NCI-H146 treated with DMSO at 0.1 percent for 48 hours (cell line): ENCODE data around the gene ACACB.
A peak's percentile ranks its signal among the peaks of the same experiment; 100 is the strongest.

Experiments
- DNase-seq: peaks from one replicate; lab custom pipeline; 2025; ENCODE audit not compliant: unreplicated experiment; lab: John Stamatoyannopoulos, UW

The ACACB gene

DNA sequence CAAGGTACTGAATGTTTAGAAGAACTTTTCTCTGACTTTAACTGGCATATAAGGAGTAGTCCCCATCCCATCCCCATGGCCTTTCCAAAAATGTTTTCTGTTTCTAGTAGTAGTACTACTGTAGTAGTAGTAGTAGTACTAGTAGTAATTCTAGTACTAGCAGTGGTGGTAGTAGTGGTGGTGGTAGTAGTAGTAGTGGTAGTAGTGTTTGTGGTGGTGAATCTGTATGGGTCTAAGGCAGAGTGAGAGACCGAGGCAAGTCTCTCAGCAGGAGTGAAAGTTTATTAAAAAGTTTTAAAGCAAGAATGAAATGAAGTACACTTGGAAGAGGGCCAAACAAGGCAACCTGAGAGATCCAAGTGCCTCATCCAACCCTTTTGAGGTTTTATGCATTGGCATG lies 134.1 kb downstream of the ACACB start:
- no peak for DNase-seq

DNA sequence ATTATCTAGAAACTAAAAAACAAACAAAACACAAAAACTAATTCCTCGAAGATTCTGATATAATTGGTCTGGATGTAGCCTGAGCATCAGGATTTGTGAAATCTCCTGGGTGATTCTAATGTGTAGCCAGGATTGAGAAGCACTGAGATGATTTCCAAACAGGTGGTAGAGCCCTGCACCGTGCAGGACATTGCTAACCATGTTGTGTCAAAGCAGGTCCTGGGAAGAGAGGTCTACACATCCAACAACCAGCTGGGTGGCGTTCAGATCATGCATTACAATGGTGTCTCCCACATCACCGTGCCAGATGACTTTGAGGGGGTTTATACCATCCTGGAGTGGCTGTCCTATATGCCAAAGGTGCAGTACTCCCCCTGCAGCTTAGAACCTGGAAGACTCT lies 136.4 kb downstream of the ACACB start:
- DNase-seq = no peak

DNA sequence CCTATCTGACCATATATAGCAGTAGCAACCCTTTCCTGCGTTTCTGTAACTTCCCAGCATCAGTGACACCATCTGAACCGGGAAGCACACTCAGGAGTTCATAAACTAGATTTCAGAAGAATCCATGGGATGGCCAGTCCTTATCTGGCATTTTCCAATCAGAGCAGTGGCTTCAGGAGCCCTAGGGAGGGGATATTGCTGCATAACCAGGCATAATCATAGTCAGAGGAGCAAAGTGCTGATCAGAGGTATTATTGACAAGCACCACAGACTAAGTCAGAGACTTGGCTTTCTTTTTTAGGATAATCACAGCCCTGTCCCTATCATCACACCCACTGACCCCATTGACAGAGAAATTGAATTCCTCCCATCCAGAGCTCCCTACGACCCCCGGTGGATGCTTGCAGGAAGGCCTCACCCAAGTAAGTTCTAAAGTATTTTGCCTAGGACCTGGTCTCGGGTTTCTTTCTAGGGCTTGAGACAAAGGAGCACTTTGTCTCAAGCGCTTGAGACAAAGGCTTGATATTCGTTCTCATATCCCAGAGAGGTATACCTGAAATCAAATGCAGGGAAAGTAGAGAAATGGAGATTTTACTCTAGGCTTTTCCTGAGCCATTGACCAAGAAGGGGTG lies 137.6 kb downstream of the ACACB start:
- DNase-seq = no peak

DNA sequence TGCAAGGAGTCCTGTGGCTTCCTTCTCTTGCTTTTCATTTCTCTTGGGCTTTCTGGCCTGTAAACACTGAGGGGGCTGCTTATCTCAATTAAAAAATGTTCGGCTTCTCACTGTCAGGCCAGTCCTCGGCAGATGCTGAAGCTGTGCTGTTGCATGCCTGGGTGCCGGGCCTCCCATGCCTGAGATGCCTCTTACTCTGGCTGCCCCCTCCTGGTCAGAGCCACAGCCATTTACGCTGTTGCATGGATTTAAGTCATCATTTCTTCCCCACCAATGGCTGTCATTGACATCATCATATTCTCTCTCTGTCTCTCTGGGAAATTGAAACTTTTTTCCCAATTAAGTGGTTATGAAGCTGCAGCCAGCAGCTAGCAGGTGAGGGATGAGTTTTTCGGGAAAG lies 139.0 kb downstream of the ACACB start:
- no peak for DNase-seq

DNA sequence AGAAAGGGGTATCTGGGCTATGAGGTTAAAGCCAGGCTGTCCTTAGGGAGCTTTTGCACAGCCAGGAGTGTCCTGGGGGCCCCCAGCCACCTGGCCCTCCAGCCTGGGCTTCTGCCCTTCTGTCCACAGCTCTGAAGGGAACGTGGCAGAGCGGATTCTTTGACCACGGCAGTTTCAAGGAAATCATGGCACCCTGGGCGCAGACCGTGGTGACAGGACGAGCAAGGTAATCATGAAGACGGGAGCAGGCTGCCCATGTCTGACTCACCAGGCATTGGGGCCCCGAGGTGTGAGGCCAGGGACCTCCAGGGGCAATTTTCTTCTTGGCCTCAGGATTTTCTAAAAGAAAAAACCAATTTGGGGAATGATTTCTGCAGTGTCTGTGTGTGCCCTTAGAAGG lies 139.6 kb downstream of the ACACB start:
- no peak for DNase-seq

DNA sequence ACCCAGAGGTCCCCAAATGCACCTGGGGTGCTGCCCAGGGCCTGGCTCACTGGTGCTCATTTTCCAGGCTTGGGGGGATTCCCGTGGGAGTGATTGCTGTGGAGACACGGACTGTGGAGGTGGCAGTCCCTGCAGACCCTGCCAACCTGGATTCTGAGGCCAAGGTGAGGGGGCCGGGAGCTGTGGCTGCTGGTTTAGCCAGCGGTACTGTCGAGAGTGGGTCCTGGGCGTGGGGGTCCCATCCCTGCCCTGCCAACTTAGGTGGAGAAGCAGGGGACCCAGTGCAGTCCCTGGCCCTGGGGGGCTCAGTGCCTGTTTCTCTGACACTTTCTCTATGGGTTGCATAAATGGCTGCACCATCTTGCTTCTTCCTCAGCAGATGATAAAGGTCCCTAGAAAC lies 141.8 kb downstream of the ACACB start:
- DNase-seq = no peak

DNA sequence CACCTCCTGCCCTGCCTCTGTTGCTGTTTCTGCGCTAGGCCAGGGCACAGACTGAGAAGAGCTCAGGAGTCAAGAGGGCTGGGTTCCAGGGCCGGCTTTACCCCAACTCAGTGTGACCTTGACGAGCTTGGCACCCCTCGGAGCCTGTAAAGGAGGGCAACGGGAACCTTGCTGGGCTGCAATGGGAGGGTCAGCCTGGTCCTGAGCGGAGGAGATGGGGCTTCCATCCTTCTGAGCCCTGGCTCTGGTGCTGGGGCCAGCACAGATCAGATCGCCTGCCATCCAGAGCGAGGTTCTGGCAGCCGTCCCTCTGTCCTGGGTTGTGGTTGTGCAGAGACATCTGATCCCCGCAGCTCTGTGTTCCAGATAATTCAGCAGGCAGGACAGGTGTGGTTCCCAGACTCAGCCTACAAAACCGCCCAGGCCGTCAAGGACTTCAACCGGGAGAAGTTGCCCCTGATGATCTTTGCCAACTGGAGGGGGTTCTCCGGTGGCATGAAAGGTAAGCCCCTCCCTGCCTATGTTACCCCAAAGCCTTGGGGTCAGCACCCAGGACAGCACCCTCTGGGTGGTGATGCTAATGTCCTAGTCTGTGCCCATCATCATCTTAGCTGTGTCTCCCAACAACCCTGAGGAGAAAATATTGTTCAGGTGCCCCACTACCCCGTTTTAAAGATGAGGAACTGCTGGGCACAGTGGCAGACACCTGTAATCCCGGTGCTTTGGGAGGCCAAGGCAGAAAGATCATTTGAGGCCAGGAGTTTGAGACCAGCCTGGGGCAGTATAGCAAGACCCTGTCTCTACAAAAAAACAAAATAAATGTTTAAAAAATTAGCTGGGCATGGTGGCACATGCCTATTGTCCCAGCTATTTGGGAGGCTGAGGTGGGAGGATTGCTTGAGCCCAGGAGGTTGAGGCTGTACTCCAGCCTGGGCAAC lies 142.5 kb downstream of the ACACB start:
- no peak for DNase-seq

DNA sequence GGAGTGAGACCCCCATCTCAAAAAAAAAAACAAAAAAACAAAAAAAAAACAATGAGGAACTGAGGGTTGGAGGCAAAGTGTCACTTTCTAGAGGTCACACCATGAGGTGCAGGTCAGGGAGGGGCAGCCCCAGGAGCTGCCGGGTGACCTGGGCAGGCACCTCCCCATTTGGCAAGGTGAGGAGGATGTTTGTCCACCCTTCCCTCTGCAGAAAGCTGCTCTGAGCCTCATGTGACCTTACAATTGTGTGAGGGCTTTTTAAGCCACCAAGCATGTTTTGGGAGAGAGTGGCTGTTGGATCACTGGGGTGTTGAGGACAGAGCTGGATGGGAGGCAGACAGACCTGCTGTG lies 143.1 kb downstream of the ACACB start:
- no peak for DNase-seq

DNA sequence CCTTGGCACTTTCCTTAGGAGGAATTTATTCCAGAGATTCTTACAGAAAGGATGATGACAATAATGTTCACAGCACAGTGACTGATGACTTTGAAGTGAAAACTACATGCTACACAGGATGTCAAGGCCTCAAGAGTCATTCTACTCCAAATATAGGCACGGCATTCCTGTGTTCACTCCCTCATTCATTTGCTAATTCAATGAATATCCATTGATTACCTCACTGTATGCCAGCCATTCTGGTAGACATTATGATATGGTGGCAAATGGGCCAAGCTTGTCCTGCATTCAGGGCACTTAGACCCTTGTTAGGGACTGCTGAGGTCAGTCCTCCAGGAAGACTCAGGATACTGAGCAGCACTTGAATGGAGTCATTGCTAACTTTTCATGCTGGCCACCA lies 144.7 kb downstream of the ACACB start:
- no peak for DNase-seq

DNA sequence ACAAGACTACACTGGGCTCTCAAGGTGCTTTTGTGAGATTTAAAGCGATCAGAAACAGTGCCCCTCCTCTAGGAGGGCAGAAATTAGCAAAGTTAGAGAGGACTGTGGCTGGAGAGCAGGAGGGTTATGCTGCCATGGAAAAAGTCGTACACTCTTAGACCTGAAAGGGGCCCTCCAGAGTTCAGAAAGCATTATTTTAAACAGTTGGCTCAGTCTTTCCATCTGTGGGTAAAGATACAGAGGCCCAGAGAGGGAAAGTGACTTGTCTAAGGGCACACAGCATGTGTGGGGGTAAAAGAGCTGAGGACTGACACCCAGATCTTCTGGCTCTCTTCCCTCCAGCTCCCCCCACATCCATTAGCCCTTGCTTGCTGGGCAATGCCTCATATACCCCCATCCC lies 145.6 kb downstream of the ACACB start:
- no peak for DNase-seq

DNA sequence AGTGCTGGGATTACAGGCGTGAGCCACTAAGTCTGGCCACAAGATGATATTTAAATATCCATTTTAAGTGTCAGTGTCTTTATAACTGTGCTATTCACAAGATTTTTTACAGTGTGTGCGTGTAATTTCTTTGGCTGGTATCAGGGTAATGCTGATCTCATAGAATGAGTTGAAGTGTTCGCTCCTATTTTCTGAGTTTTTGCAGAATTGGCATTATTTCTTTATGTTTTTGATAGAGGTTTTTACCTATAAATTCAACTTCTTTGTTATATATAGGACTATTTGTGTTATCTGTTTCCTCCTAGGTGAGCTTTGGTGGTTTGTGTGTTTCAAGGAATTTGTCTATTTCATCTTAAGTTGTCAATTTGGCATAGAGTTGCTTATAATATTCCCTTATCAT lies 147.1 kb downstream of the ACACB start:
- DNase-seq = no peak

DNA sequence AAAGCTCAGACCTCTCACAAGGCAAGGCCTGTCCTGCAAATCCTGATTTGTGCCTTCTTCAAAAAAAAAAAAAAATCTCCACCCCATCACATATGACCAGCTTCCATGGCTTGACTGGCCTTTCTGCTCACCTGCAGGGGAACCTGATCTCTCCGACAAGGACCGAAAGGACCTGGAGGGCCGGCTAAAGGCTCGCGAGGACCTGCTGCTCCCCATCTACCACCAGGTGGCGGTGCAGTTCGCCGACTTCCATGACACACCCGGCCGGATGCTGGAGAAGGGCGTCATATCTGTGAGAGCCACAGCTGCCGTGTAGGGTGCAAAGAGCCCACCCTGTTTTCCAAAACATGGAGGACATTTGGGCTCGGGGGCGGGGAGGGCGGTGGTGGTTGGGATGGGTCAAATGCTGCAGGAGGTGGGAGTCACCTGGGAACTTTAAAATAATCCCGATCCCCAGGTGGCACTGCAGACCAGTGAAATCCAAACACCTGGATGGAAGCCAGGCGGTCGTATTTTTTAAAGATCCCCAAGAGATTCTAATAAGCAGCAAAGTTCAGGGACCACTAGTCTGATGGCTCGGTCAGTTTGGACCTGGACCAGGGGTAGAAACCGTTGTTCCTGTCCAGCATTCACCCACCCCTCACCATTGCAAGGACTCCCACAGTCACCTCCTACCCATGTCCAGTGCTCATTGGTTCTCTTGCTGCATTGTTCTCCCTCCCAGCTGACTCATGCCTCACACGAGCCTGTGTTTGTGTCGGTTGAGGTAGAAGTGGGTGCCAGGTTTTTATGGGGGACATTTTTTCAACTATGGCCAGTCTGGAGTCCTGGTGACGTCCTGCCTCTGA lies 147.9 kb downstream of the ACACB start:
- peak; percentile 62 for DNase-seq

DNA sequence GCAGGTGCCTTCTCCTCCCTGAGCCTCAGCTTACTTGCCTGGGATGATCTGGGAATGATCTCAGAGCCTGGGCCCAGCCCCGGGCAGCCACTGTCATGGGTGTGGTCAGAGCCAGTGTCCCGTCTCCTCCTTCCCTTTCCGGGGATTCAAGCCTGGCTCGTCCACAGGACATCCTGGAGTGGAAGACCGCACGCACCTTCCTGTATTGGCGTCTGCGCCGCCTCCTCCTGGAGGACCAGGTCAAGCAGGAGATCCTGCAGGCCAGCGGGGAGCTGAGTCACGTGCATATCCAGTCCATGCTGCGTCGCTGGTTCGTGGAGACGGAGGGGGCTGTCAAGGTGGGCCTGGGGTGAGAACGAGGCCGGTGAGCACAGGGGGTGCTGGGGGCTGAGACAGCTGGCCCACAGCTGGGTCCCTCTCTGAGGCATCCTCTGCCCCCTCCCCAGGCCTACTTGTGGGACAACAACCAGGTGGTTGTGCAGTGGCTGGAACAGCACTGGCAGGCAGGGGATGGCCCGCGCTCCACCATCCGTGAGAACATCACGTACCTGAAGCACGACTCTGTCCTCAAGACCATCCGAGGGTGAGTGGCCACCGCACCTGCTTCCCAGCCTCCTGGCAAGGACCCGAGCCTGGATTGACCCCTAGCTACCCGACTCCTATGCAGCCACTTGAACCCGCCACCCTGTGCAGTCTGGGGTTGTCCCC lies 148.7 kb downstream of the ACACB start:
- DNase-seq = no peak

DNA sequence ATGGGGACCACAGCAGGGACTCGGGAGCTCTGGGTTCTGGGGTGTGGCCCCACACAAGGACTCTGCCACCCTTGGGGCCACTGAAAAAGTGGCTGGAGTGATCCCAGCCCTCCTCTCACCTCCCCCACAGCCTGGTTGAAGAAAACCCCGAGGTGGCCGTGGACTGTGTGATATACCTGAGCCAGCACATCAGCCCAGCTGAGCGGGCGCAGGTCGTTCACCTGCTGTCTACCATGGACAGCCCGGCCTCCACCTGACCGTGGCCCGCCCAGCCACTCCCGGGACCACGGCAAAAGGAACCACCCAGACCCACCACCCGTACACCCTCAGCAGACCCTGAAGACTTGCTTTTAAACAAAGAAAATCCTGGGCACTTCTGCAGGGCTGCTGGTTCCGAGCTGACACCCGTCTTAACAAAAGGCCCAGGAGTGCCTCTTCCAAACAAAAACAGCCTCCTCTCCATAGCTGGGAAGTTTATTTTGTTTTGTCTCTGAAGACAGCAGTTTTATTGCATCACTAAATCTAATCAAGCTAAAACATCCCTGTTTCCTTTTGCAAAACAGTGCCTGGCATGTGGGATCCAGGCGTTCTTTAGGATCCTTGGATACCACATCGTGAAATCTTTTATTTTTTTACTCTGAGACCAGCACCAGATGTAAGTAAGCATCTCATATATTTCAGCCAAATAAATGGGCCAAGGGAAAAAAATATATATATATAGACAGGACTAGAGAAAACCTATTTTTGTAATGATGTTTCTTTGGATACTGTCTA lies 149.9 kb downstream of the ACACB start:
- DNase-seq = no peak

DNA sequence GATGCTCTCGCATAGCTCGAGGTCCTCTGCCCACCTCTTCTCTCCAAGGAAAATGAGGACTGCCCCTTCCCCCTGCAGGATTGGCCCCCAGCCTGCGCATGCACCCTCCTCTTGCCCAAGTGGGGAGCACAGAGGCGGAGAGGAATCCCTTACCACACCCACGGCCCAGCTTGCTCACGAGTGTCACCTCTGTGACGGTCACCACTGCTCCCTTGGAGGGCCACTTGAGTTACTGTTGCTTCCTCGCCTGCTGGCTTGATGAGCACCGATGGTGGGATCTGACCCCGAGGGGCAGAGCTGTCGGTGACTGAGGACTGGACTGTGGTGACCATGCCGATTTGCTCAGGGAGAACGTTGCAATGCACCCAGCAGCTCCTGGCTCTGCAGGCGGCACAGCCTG lies 151.0 kb downstream of the ACACB start:
- no peak for DNase-seq

DNA sequence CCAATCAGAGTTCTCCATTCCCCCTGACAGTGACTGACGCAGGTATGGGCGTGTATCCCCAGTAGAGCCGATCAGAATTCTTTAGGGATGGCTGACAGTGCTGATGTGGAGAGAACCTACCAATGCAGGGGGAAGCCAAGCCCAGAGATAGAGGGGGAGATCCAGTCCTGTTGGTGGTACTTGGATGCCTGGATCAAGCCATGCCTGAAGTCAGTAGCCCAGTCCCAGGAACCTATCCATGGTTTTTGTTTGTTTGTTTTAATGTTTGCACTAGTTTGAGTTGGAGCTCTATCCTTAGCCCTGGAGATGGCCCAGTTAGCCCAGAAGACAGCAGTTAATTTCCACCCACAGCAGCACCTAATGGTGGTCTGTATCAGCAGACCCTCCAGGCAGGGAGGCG lies 152.5 kb downstream of the ACACB start:
- DNase-seq = no peak

DNA sequence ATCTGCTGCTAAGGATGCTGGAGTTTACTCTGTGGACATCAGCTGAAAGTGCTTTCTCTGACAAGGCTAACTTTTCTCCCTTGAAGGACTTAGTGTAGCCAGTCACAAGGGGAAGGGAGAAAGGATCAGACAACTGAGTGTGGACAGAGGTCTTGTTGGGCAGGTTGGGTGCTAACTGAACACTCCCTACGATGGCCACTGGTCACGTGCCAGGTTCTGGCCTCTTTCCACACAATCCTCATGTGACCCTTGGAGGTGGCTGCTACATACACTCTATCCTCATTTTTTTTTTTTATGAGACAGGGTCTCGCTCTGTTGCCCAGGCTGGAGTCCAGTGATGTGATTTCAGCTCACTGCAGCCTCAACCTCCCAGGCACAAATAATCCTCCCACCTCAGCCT lies 153.0 kb downstream of the ACACB start:
- DNase-seq = no peak

DNA sequence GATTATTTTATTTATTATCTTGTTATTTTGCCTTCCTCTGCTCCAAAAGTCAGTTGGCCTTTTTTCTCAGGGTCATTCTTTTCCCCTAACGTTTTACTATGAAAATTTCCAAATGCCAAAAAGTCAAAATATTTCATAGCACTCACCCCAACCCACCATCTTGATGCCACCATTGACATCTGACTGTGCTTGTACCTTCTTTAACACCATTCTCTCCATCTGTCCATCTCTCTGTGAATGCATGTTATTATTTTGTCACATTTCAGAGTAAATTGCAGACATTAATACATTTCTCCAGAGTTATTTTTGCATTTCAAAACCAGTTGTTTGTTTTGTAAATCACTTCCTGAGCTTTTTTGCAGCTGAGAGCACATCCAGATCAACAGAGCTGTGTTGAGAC lies 154.1 kb downstream of the ACACB start:
- DNase-seq = no peak

DNA sequence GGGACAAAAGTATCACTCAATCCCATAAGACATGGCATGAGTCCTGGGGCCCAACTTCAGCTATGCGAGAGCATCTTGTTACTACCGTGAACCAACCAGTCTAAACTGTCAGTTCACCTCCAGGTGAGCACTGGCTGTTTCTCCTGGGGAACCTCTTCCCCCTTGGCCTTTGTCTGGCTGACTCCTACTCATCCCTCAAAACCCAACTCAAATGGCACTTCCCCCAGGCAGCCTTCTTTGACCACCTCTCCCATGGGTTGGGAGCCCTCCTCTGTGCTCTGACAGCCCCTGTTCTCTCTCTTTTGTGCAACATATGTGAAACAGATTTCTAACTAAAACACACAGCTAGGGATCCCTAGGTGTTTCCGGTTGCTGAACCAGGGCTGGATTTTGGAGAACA lies 155.0 kb downstream of the ACACB start:
- no peak for DNase-seq

DNA sequence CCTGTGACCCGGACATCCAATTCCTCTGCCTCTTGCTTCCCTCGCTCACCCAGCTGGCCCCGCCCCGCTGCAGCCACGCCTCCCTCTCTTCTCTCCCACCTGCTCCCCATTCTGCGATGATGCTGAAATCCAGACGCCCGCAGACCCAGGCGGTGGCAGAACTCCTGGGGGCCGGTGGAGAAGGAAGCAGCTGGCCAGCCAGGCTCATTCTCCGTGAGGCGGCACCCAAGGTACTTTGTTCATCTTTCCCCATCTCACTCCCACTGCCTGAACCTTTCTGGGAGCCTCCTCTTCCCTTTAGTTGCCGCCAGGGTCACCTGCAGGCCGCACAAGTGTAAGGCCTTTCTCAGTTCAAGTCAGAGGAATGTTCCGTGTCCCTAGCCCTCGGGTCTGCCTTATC lies 157.0 kb downstream of the ACACB start:
- peak; percentile 71 for DNase-seq
